Measurements from ENCODE around the gene UBE4B.

- TF ChIP-seq CTCF (conservative IDR thresholded peaks at IDR 0.05; ENCODE audit: low read depth, low read length) (no peak), RAD21 (IDR thresholded peaks at IDR 0.05; ENCODE audit: low read length) (no peak), RCOR1 (IDR thresholded peaks at IDR 0.05; ENCODE audit: insufficient replicate concordance, low read length) (no peak), CEBPB (IDR thresholded peaks at IDR 0.05; ENCODE audit: low read depth, low read length) (no peak), SMC3 (IDR thresholded peaks at IDR 0.05; ENCODE audit: low read depth, low read length) (no peak), POLR2A (IDR thresholded peaks at IDR 0.05; ENCODE audit: low read depth, low read length) (no peak), USF2 (IDR thresholded peaks at IDR 0.05; ENCODE audit: low read depth, low read length) (no peak), MXI1 (IDR thresholded peaks at IDR 0.05; ENCODE audit: borderline replicate concordance, low read depth, low read length) (no peak)
Observed at GRCh38 chr1:10056599-10056987, 23.8 kb downstream of the UBE4B start.
